KMS-11 (cell line): ENCODE data around the gene PGGT1B.

Experiments used
- H2AFZ ChIP-seq: fragments of 200-600 bp; sonication (generic); 2 replicates; pipeline ENCODE4 v1.6.1; 2016; ENCODE audit warnings: antibody characterized with exemption, mixed run types, low read depth
- H3K27ac ChIP-seq: fragments of 200-600 bp; sonication (generic); 2 replicates; pipeline ENCODE4 v1.6.1; 2016; ENCODE audit warnings: mild to moderate bottlenecking, mixed run types
- H3K27me3 ChIP-seq: fragments of 200-600 bp; sonication (generic); 2 replicates; pipeline ENCODE4 v1.6.1; 2017; ENCODE audit warnings: mild to moderate bottlenecking, low read depth, mixed run types, moderate library complexity; ENCODE audit not compliant: insufficient read depth
- H3K36me3 ChIP-seq: fragments of 200-600 bp; sonication (generic); 2 replicates; pipeline ENCODE4 v1.6.1; 2017; ENCODE audit warnings: mild to moderate bottlenecking, mixed run types; ENCODE audit not compliant: insufficient read depth
- H3K4me1 ChIP-seq: fragments of 200-600 bp; sonication (generic); 2 replicates; pipeline ENCODE4 v1.6.1; 2016; ENCODE audit warnings: mild to moderate bottlenecking, low read depth, mixed run types; ENCODE audit not compliant: poor library complexity, severe bottlenecking
- H3K4me2 ChIP-seq: fragments of 200-600 bp; sonication (generic); 2 replicates; pipeline ENCODE4 v1.7.0; 2016; ENCODE audit warnings: mild to moderate bottlenecking, mixed run types
- H3K4me3 ChIP-seq: fragments of 200-600 bp; sonication (generic); IDR thresholded peaks from 2 replicates; pipeline ENCODE4 v1.6.1; 2017; ENCODE audit warnings: low read depth, low read length, mixed read lengths; ENCODE audit not compliant: insufficient read depth
- H3K79me2 ChIP-seq: fragments of 200-600 bp; sonication (generic); 2 replicates; pipeline ENCODE4 v1.6.1; 2016; ENCODE audit warnings: low read depth, mixed run types; ENCODE audit not compliant: insufficient read depth
- H3K9ac ChIP-seq: fragments of 200-600 bp; sonication (generic); 2 replicates; pipeline ENCODE4 v1.6.1; 2016; ENCODE audit warnings: mild to moderate bottlenecking, mixed run types
- H4K20me1 ChIP-seq: fragments of 200-600 bp; sonication (generic); 2 replicates; pipeline ENCODE4 v1.6.1; 2016; ENCODE audit warnings: mild to moderate bottlenecking, mixed run types; ENCODE audit not compliant: insufficient read depth
- TF ChIP-seq, protein P1 (sequence below): fragments of 200-600 bp; sonication (generic); conservative IDR thresholded peaks from 2 replicates; pipeline ENCODE4 v1.6.1; 2017; ENCODE audit warnings: low read depth, mild to moderate bottlenecking, antibody characterized with exemption, low read length, moderate library complexity, mixed read lengths

The PGGT1B gene

DNA sequence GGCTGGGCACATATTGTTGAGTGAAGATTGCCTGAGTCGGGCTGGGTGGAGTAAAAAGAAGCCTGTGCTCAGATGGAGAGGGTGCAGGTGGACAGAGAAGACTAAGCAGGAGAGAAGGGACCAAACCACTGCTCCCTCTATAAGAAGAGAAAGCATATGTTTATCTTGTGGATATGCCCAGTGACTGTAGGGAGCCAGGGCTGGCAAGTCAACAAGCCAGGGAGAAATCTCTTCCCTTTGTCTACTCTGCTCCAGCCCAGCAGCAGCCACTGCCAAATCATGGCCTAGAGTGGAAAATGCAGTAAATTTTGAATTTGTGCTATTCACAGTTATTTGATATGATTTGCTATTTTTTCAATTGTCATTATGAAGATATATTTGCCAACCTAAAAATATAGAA, 59.7 kb downstream of the PGGT1B start:
- H3K79me2 ChIP-seq = no peaks in the 10 kb centered on the region
- no peak overlapping the region for H2AFZ ChIP-seq
- TF ChIP-seq, protein P1, sequence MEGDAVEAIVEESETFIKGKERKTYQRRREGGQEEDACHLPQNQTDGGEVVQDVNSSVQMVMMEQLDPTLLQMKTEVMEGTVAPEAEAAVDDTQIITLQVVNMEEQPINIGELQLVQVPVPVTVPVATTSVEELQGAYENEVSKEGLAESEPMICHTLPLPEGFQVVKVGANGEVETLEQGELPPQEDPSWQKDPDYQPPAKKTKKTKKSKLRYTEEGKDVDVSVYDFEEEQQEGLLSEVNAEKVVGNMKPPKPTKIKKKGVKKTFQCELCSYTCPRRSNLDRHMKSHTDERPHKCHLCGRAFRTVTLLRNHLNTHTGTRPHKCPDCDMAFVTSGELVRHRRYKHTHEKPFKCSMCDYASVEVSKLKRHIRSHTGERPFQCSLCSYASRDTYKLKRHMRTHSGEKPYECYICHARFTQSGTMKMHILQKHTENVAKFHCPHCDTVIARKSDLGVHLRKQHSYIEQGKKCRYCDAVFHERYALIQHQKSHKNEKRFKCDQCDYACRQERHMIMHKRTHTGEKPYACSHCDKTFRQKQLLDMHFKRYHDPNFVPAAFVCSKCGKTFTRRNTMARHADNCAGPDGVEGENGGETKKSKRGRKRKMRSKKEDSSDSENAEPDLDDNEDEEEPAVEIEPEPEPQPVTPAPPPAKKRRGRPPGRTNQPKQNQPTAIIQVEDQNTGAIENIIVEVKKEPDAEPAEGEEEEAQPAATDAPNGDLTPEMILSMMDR = no peak
- H4K20me1 ChIP-seq = no peaks in the 10 kb centered on the region
- no peaks in the 10 kb centered on the region for H3K27me3 ChIP-seq
- no peak overlapping the region for H3K27ac ChIP-seq
- H3K4me3 ChIP-seq = no peak overlapping the region
- H3K36me3 ChIP-seq = no peaks in the 10 kb centered on the region
- no peak overlapping the region for H3K9ac ChIP-seq
- H3K4me2 ChIP-seq = no peak overlapping the region
- peaks cover 4% of the 10 kb centered on the region for H3K4me1 ChIP-seq

DNA sequence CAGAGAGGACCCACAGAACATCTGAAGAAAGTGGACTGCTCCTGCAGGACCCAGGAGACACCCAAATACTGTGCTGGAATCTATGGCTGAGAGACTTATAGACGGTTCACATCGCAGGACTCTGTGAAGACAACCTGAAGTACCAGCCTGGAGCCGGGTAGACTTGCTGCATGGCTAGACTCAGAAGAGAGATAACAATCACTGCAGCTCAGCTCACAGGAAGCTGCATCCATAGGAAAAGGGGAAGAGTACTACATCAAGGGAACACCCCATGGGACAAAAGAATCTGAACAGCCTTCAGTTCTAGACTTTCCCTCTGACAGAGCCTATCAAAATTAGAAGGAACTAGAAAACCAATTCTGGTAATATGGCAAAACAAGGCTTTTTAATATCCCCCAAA, 66.5 kb downstream of the PGGT1B start:
- peaks cover 6% of the 10 kb centered on the region for H3K4me1 ChIP-seq
- H4K20me1 ChIP-seq = no peaks in the 10 kb centered on the region
- no peak overlapping the region for H3K27ac ChIP-seq
- no peak overlapping the region for H3K9ac ChIP-seq
- H3K27me3 ChIP-seq = no peaks in the 10 kb centered on the region
- no peak overlapping the region for H3K4me2 ChIP-seq
- H2AFZ ChIP-seq = no peak overlapping the region
- no peaks in the 10 kb centered on the region for H3K79me2 ChIP-seq
- no peak overlapping the region for H3K4me3 ChIP-seq
- TF ChIP-seq, protein P1 = no peak
- H3K36me3 ChIP-seq = no peaks in the 10 kb centered on the region

DNA sequence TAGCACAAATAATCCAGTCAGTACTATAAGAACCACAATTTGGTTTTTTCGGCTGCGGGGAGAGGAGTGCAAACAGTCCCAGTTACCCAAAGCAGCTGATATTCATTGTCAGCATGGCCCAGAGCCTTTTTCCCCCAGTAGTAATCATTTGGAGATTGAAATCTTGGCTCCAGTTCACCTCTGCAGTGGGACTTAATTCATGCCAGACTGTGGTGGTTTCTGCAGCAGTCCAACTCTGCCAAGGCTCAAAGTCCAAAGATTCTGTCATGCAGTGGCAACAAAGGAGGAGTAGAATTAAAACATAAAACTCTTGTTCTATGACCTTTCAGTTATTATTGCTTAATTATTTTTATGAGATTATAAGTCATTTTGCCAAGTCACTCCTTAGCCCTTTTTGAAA, 68.0 kb downstream of the PGGT1B start:
- Histone ChIP-seq H2AFZ (no peak overlapping the region), H4K20me1 (no peaks in the 10 kb centered on the region)

DNA sequence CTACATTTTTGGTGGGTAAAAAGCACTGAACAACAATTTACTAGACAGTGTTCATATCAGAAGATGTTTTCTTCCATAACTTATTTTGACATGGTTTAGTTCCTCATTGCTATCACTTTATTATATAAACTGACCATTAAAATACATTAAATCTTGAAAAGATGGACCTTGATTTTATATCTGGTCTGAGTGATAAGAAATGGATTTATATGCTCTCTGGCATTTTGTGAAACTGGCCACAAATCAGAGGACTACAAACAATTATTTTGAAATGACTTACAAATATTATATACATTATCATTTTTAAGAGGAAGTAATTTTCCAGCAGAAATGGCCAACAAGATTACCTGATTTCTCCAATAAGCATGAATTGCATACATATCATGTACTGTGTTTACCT, 69.4 kb downstream of the PGGT1B start:
- Histone ChIP-seq H4K20me1 (no peaks in the 10 kb centered on the region), H3K4me2 (no peak overlapping the region), H2AFZ (no peak overlapping the region), H3K9ac (no peak overlapping the region), H3K4me3 (no peak overlapping the region), H3K79me2 (no peaks in the 10 kb centered on the region), H3K27ac (no peak overlapping the region), H3K27me3 (no peaks in the 10 kb centered on the region), H3K36me3 (no peaks in the 10 kb centered on the region), H3K4me1 (peaks cover 6% of the 10 kb centered on the region)
- TF ChIP-seq, protein P1 = no peak

More for the DNA sequence above, 68.0 kb downstream of the PGGT1B start:
- Histone ChIP-seq H3K4me2 (no peak overlapping the region), H3K9ac (no peak overlapping the region), H3K27me3 (no peaks in the 10 kb centered on the region), H3K4me3 (no peak overlapping the region), H3K4me1 (peaks cover 6% of the 10 kb centered on the region), H3K27ac (no peak overlapping the region), H3K36me3 (no peaks in the 10 kb centered on the region), H3K79me2 (no peaks in the 10 kb centered on the region)
- TF ChIP-seq, protein P1 = no peak

DNA sequence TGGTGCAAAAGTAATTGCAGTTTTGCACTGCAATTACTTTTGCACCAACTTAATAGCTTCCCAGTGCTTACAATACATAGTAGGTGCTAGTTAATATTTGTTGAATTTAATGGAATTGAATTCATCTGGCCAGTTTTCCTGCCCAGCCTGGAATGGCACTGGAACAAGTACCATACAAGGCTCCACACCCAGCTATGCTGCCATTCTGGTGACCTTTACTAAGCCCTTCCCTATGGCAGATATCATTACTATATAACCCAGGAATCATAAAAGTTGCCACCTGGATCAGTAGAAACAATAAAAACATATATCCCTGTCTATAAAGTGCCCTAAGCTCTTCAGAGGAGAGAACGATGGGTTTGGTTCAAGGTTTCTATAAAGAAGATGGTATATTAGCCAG, 70.6 kb downstream of the PGGT1B start:
- TF ChIP-seq, protein P1 = no peak
- no peaks in the 10 kb centered on the region for H3K27me3 ChIP-seq
- H3K79me2 ChIP-seq = no peaks in the 10 kb centered on the region
- H3K36me3 ChIP-seq = no peaks in the 10 kb centered on the region
- H3K4me2 ChIP-seq = no peak overlapping the region
- H3K27ac ChIP-seq = no peak overlapping the region
- H4K20me1 ChIP-seq = no peaks in the 10 kb centered on the region
- no peak overlapping the region for H3K9ac ChIP-seq
- H2AFZ ChIP-seq = no peak overlapping the region
- peaks cover 6% of the 10 kb centered on the region for H3K4me1 ChIP-seq
- no peak overlapping the region for H3K4me3 ChIP-seq
